ENCODE data around the gene KLF6. TPM values are rescaled to one million over a fixed set of nuclear protein-coding genes. Genes with fewer than 3 reads are reported as not detected.

KLF6 gene
- total RNA-seq, 1 experiment from 2014 or later = 35.9 TPM

DNA sequence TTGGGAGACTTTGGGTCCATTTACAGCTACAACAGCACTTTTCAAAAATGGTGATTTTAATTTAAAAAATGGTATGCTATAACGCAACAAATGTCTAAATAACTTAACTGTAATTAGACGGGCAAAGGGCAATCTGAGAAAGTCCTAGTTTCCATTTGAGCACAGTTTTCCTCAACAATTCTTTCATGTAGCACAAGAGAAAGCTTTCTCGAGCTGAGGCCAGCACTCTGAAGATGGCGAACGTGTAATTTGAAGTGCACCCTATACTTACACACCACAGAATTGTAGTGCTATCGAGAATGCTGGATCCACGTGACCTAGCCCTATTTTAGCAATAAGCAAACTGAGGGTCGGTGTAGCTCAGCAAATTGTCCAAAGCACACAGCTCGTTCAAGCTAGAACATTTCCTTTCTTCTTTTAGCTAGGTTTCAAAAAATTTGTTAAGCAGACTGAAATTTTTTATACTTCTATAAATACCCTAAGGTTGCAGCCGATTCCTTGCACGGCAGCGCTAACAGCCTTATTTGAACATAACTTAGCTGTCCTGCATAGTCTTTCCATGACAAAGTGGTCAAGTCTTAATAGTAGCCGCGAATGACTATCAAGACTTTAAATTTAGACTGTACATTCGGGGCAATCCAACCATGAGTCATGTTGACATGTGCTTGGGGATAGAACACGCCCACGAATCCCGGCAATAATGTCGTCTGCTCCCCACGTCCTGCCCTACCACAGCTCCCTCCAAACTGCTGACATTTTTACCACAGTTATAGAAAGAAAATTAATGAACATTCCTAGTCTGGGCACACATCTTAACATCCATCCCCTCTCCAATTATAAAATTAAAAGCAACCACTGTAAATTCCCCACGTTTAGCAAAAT, 10.0 kb downstream of the KLF6 start:
- peak; percentile 86 for DNase-seq (ENCODE audit: low read depth)

DNA sequence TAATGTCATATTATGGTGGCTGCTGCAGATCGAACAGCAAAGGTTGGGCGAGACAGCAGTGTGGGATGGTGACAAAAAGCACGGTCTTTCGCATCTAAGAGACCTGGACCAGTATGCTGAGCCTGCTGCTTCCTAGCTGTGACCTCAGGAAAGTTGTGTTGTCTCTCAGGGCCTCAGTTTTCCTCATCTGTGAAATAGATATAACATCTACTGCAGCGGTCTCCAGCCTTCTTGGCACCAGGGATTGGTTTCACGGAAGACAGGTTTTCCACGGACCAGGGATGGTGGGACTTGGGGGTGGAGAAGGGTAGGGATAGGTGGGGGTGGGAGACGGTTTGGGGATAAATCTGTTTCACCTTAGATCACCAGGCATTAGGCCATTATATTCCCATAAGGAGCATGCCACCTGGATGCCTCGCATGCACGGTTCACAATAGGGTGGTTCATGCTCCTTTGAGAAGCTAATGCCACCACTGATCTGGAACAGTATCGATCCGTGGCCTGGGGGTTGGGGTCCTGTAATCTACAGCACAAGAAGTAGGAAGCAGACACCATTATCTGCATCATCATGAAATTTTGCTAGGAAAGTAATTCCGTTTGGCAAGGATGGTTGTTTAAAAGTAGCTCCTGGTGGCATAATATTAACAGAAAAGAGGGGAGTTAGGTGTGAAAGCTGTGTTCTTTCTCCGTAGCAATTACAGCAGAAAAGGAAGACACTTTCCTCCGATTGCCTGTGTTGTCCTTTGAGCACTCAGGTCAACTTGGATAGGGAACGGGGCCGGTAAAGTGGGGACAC, 10.8 kb downstream of the KLF6 start:
- peak; percentile 57 for DNase-seq (ENCODE audit: low read depth)

DNA sequence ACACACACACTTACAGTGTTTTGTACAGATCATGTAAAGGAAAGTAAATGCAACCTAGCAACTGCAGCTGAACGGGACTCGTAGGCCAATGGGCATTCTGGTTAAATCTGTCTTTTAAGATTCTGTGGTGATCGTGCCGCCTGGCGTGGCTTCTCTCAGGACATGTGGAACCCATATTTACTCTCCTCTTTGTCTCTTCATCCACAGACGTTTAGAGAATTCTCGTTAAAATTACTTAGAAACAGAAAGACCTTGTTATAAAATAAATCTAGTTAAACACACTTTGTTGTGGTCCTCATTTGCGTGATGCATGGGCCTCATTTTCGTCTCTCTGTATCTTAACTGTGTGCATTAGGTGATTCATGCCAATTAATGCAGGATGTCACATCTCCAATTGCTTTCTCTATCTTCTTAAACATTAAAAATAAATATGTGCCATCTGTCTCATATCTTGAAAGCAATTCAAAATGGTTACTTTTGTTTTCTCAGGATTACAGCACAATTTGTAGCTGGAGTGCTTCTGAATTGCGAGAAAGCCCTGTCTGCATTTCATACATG, 11.5 kb downstream of the KLF6 start:
- DNase-seq (ENCODE audit: low read depth) = peak; percentile 43

DNA sequence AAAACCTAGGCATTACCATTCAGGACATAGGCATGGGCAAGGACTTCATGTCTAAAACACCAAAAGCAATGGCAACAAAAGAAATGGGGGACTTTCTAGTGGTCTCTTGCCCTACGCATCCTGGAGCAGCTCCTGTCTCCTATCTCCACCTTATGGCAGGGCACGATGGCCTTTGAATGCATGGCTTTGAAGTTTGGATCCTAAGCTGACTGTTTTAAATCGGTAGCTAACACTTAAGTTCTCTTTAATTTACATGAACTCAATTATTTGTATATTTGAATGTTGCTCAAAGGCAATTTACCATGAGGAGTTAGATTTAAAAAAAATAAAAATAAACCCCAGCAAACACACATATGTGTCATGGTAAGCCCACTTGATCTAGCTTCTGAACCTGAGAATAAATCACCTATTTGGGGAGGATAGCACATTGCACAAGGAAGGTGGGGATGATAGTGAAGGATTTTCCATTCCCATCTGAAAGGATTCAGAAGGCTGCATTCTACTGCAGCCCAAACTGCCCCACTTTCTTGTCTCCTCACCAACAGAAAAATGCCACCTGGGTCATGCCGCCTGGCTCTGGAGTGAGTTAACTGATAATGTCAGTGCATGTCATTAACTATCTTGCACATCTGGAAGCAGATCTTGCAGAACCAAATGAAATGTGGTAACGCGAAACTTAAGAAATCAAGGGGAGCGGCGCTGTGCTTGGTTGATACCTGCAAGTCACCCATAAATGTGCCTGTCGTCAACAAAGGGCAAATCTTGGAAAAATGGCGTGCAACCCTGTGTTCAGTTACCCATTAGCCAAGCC, 12.4 kb downstream of the KLF6 start:
- DNase-seq (ENCODE audit: low read depth) = no peak

DNA sequence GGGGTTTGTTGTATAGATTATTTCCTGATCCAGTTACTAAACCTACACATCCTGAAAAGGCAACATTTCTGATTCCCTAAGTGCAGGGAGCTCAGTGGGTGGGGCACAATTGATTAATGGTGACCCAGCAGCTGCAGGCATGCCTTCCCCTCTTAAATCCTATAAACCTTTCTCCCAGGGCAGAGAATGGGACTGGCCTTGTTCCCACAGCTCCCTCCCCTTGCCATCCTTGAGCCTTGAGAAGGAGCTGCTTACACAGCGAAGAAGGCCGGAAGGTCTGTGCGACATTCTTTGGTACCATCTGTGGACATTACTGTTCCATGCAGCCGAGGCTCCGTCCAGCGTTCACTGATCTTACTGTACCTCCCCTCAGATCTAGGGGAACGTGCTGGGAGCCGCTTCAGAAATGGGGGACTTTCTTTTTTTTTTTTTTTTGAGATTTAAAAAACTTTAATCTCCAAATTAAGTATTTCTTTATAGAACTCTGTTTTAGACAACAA, 14.3 kb downstream of the KLF6 start:
- DNase-seq (ENCODE audit: low read depth) = no peak

DNA sequence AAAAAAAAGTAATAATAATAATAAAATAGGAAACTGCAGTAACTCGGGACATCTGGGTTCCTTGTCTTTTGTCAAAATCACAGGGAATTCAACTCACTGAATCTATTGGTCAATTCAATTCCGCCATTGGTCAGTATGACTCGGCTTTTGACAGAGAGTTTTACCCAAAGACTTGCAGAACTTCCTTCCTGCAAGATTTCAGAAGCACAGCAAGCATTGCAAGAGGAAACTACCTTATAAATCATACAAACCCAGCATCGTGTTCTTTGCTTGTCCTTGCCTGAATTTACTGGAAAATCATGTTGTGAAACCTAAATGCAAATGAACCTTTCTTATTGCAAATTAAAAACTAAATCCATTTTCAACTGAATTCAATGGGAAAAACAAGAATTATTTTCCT, 15.5 kb downstream of the KLF6 start:
- DNase-seq (ENCODE audit: low read depth) = no peak

DNA sequence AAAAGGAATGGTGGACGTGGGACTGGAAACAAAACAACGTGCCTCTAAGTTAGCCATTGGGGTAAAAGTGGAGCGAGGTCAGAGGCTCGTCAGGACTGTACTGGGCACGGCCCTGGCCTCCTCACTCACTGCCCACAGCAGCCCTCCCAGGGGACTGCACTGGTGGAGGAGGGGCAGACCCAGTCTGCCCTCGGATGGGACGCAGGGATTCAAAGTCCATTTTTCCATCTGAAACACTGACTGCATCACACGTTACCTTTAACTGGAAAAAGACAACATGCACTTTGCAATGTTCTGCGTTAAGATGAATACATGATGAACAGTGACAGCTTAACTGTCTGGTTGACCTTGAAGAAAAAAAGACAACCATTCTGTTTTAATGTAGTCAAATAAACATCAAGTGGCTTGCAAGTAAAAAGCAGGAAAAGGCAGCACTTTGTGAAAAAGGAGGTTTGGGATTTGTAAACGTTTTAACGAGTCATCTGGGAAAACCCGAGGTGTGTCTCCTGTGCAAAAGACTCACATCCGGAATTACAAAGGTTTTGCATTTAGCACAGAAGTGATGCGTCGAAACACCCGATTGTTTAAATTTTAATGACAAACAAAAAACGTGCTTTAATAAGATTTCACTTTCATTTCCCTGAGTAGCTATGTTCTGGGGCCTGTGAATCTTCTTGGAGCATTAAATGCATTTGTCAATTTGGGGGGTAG, 18.8 kb downstream of the KLF6 start:
- DNase-seq (ENCODE audit: low read depth) = no peak

DNA sequence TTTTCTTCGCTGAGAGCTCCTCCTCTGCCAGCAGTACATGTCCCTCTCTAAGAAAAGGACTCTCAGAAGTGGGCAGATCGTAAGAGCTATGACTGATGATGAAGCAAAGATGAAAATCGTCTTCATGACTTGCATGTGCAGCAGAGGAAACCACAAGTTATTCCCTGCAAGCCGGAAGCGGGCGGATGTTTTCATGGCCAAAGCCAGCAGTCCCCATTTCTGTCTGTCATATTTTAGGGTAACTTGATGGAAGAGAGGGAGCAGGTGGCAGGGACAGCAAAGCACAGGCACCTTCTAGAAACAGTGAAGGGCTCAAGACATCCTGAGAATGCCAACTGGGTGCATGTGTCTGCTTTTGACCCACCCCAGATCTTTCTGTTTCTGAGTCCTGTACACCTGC, 19.9 kb downstream of the KLF6 start:
- no peak for DNase-seq (ENCODE audit: low read depth)

DNA sequence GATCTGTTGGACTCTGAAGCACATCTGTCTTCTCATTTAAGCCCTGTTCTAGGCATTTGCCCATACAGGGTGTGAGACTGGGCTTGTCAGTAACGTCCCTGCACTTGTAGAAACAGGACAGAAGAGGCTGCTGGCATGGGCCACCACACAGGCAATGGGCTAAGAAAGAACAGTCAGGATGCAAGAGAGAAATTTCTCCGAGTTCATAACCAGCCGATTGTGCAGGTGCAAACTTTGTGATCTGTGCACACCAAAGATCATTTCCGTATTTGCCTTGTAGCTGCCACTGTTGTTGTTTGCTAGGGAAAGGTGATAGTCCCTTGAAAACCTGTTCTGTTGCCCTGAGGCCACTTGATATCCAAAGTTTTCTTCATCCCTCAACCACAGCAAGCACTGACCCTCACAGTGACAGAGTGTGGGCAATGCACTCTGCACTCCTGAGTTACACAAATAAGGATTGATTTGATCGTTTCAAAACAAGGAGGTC, 20.3 kb downstream of the KLF6 start:
- DNase-seq (ENCODE audit: low read depth) = no peak

DNA sequence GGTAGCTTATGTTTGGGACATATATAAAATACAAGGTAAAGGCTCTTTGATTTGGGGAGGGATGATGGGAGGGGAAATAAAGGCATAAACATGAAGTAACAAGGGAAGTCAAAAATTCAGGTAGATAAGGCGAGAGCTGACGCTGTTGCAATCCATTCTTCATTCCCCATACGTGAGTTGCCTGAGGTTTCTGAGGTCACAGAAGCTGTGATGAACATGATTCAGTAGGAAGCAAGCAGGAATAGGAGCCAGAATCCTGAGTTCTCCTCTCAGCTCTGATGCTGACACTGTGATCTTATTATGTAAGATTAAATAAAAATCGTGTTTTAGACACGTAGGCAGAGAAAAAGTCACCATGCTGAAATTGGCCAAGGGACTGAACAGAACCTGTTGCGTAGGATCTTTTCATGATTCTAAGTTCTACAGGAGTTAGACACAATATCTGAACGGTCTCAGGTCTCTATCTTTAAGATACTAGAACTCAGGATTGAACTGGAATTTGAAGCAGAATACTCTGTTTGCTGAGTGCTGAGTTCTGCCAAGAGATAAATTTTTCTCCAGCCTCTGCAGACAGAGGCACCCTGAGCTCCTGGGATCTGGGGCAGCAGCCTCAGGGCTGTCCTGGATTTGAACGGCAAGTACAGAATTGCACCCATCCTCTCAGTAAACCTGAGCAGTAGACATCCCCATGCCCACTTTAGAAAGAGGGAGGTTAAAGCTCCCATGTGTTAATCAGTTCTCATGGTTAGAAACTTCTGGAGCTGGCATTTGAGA, 21.0 kb downstream of the KLF6 start:
- peak; percentile 63 for DNase-seq (ENCODE audit: low read depth)

DNA sequence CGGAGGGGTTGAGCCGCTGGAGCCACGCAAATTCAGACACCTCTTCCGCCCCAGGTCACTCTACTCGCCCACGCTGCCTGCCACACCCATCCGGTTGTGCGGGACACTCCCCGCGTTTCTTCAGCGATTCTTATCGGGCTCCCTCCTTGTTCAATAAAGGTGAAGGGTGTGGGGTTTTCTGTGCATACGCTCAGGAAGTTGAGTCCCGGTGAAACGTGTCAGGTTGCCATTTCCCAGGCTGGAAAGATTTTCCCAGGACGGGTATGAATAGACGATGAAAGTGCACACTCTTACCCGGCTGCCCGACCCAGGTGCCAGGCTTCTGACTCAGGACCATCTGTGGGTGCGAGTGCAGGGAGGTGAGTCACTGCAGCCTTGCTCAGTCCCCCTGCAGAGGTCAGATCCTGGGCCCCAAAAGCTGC, 22.0 kb downstream of the KLF6 start:
- peak; percentile 73 for DNase-seq (ENCODE audit: low read depth)

DNA sequence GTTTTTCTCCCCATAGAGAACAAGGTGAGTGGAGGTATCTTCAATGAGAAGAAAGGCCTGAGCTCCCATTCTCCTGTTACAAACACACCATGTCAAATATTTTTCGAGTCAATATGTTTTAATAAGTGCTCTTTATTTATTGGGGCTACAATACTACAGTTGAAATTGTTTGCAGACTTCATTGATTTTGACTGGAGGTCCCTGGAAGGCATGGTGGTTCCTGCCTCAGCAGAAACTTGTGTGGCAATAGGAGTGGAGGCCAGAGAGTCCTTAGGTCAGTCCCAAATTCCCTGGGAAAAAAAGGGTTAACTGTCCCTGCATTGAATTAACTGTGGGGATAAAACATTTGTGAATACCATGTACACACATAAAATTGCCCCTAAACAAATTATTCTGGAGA, 22.7 kb downstream of the KLF6 start:
- DNase-seq (ENCODE audit: low read depth) = no peak

DNA sequence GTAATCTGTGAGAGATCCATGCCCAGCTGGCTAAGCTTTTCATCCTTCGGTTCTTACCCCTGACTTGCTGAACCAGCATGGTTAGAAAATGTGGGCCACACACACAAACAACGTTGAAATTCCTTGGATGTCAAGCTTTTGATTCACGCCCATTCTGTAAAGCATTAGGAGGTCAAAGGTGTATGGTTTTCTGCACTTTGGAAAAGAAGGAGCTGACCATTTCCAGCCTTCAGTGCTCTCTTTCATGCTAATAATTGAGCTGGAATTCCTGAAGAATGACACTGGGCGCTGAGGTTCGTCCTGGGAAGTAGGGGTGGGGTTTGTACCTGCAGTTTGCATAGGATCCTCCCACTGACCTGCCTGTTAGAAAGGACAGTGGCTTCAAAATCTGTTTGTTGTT, 23.1 kb downstream of the KLF6 start:
- DNase-seq (ENCODE audit: low read depth) = no peak

DNA sequence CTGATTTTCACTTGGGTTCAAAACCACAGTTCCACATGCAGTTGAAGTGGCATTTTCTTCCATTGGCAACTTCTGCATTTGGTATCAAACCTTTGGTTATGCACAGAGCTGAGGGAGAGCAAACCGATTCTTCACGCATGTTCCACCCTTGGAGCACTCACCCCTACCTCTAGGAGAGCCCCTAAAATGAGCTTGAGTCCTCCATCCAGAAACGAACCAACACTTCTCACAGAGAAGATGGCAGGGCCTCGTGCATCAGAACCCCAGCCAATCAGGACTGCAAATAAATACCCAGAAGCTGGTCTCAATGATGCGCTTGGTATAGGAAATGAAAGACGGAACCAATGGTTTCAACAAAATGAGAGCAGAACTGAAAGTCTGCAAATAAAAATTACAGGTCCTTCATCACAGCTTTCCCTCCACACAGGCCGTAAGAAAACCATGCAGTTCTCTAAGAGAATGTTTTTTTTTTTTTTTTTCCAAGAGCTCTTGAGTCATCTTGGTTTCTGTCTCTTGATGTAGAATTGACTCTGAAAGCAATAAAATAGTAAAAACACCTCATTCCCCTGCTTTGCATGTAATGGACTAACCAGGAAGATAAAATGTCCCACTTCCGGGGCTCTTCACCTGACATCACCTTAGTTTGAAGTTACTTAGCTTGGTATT, 23.9 kb downstream of the KLF6 start:
- no peak for DNase-seq (ENCODE audit: low read depth)

DNA sequence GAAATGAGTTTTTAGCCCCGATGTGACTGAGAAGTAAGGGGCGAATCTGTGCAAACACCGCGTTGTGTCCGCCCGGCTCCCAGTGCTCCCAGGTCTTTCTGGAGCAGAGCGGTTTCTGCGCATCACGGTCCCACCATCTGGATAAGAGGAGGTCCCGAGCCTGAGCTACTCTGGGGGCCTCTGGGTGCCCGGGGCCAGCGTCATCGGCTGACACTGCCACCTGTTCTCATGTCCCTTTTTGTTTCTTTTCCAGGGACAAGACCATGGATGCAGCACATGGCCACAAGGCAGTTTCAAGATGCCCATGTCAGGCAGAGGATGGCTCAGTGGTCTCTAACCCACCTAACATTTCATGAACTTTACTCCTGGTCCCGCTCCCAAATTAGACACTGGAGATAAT, 24.9 kb downstream of the KLF6 start:
- no peak for DNase-seq (ENCODE audit: low read depth)

DNA sequence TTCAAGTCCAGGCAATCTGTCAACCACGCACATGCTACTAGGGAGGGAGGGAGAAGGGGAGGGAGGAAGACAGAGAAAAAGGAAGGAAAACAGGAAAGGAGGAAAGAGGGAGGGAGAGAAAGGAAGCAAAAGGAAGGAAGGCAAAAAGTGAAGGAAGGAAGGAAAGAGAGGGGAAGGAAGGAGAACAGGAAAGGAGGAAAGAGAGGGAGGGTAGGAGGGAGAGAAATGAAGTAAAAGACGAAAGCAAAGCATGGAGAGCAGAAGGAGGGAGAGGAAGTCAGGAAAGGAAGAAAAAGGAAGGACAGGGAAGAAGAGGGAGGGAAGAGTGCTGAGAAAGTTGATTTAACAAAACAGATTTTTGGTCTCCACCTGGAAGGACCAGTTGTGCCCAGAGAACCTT, 25.6 kb downstream of the KLF6 start:
- no peak for DNase-seq (ENCODE audit: low read depth)

DNA sequence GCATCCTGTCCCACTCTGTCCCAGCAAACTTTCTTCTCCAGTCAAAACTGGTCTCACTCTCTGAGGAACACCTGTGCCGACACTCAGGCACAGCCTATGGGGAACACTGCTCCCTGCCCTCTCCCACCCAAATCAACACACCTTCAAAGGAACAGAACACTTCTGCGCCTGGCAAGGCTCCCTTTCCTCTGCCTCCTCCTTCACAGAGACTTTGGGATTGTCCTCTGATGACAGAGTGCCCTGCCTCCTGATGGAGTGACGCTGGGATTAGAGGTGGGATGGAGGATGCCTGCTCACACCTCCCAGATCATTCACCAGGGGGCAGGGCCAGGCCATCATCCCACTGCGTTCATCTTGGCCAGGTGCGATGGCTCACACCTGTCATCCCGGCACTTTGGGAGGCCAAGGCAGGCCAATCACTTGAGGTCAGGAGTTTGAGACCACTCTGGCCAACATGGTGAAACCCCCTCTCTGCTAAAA, 26.5 kb downstream of the KLF6 start:
- no peak for DNase-seq (ENCODE audit: low read depth)

DNA sequence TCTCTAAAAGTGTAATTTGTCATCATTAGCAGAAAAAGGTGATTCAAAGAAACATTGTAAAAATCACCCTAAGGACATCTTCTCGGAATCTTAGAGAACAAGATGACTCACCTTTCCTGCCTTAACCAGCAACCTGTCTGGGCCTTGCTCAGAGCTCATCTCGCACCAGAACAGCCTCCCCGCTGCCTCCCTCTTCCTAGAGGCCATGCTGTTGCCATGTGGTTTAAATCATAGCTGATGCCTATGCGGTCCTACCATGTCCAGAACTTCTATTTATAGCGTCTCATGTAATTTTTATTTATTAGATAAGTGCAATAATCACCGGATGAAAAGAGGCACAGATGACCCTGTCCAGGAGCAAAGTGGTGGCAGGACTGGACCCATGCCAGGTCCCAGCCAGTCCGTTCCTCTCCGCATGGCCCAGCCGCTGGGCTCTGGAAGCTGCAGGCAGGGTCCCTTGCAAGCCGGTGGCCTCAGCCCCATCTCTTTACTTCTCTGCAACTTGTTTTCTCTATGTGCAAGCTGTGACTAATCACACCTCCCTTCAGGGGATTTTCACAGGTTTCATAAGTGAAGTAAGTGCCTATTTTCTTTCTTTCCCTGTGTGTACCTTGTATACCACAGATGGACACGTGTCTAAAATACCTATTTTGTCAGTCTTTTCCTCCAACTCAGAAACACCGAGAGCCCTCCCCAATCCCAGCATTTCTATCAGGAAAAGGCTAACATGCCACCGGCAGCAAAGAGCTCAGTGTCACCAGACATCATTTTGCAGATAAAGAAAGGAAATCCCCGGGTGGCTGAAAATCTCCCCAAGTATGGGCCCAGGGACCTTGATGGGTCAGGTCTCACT, 27.1 kb downstream of the KLF6 start:
- DNase-seq (ENCODE audit: low read depth) = no peak

Data from LHCN-M2 (cell line).